Neural crest cell (in vitro differentiated cells): ENCODE data around the gene MILR1. TPM values are rescaled to one million over a fixed set of nuclear protein-coding genes. Genes with fewer than 3 reads are reported as not detected.
"Not testable (repeated sequence)": the region's sequence is repeated elsewhere in the genome, so short reads cannot be mapped to it uniquely, and the experiment has no call there.

ENCODE experiments used
- DNase-seq: peaks from one replicate; pipeline ENCODE4 v3.0.0; 2021; ENCODE audit warnings: low read depth, mixed read lengths, low spot score
- H3K27ac Mint-ChIP-seq: one replicate; pipeline ENCODE4 v1.8.0; 2021; ENCODE audit warnings: mild to moderate bottlenecking, mixed read lengths; ENCODE audit not compliant: unreplicated experiment
- H3K27me3 Mint-ChIP-seq: 2 replicates; pipeline ENCODE4 v1.8.0; 2021; ENCODE audit warnings: low read depth, mild to moderate bottlenecking, mixed read lengths
- H3K36me3 Mint-ChIP-seq: 2 replicates; pipeline ENCODE4 v1.8.0; 2021; ENCODE audit warnings: low read depth, mild to moderate bottlenecking, mixed read lengths
- H3K4me1 Mint-ChIP-seq: 2 replicates; pipeline ENCODE4 v1.8.0; 2021; ENCODE audit warnings: mixed read lengths
- H3K4me3 Mint-ChIP-seq: one replicate; pipeline ENCODE4 v1.8.0; 2021; ENCODE audit warnings: mild to moderate bottlenecking, mixed read lengths
- H3K9me3 Mint-ChIP-seq: 2 replicates; pipeline ENCODE4 v1.8.0; 2021; ENCODE audit warnings: mixed read lengths
- total RNA-seq: library from RNA; stranded (reverse); gene quantifications from 2 replicates; pipeline ENCODE4 v1.2.1, GENCODE V29; 2021
- TF ChIP-seq, protein P1 (sequence below): fragments of 200-600 bp; sonication (generic); conservative IDR thresholded peaks from 2 replicates; pipeline ENCODE4 v1.5.0; 2021; ENCODE audit warnings: antibody characterized with exemption, mild to moderate bottlenecking

MILR1 gene
- total RNA-seq, 1 donor from 2014 or later: not detected

- Mint-ChIP-seq H3K9me3 (no peaks in the 10 kb centered on the region), H3K4me3 (no peak overlapping the region), H3K27me3 (no peaks in the 10 kb centered on the region), H3K36me3 (no peaks in the 10 kb centered on the region), H3K27ac (no peak overlapping the region), H3K4me1 (no peaks in the 10 kb centered on the region)
- DNase-seq: no peak
- TF ChIP-seq, protein P1, sequence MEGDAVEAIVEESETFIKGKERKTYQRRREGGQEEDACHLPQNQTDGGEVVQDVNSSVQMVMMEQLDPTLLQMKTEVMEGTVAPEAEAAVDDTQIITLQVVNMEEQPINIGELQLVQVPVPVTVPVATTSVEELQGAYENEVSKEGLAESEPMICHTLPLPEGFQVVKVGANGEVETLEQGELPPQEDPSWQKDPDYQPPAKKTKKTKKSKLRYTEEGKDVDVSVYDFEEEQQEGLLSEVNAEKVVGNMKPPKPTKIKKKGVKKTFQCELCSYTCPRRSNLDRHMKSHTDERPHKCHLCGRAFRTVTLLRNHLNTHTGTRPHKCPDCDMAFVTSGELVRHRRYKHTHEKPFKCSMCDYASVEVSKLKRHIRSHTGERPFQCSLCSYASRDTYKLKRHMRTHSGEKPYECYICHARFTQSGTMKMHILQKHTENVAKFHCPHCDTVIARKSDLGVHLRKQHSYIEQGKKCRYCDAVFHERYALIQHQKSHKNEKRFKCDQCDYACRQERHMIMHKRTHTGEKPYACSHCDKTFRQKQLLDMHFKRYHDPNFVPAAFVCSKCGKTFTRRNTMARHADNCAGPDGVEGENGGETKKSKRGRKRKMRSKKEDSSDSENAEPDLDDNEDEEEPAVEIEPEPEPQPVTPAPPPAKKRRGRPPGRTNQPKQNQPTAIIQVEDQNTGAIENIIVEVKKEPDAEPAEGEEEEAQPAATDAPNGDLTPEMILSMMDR: no peak
These were observed 10.4 kb downstream of the MILR1 start for GRCh38 chr17:64459284-64459747.

GRCh38 chr17:64459818-64460217, 10.9 kb downstream of the MILR1 start:
- DNase-seq, H3K27ac Mint-ChIP-seq, H3K27me3 Mint-ChIP-seq, H3K36me3 Mint-ChIP-seq, H3K4me3 Mint-ChIP-seq, H3K9me3 Mint-ChIP-seq, H3K4me1 Mint-ChIP-seq: not testable (repeated sequence)

GRCh38 chr17:64460955-64461354, 12.0 kb downstream of the MILR1 start:
- H3K4me1 Mint-ChIP-seq: no peaks in the 10 kb centered on the region
- no peak for DNase-seq
- H3K36me3 Mint-ChIP-seq: no peaks in the 10 kb centered on the region
- TF ChIP-seq, protein P1: no peak
- H3K27me3 Mint-ChIP-seq: no peaks in the 10 kb centered on the region
- H3K27ac Mint-ChIP-seq: no peak overlapping the region
- H3K4me3 Mint-ChIP-seq: no peak overlapping the region
- H3K9me3 Mint-ChIP-seq: no peaks in the 10 kb centered on the region

- H3K9me3 Mint-ChIP-seq: no peaks in the 10 kb centered on the region
- DNase-seq: no peak
- H3K36me3 Mint-ChIP-seq: no peaks in the 10 kb centered on the region
- H3K27me3 Mint-ChIP-seq: peaks cover 2% of the 10 kb centered on the region
- no peak overlapping the region for H3K4me3 Mint-ChIP-seq
- H3K4me1 Mint-ChIP-seq: no peaks in the 10 kb centered on the region
- H3K27ac Mint-ChIP-seq: no peak overlapping the region
- TF ChIP-seq, protein P1: no peak
These were observed 12.9 kb downstream of the MILR1 start for GRCh38 chr17:64461788-64462187.

GRCh38 chr17:64466019-64466735, 17.3 kb downstream of the MILR1 start:
- Mint-ChIP-seq H3K4me3 (no peak overlapping the region), H3K36me3 (no peaks in the 10 kb centered on the region), H3K4me1 (no peaks in the 10 kb centered on the region), H3K27ac (no peak overlapping the region), H3K27me3 (peaks cover 2% of the 10 kb centered on the region), H3K9me3 (no peaks in the 10 kb centered on the region)
- TF ChIP-seq, protein P1: no peak
- no peak for DNase-seq

DNA sequence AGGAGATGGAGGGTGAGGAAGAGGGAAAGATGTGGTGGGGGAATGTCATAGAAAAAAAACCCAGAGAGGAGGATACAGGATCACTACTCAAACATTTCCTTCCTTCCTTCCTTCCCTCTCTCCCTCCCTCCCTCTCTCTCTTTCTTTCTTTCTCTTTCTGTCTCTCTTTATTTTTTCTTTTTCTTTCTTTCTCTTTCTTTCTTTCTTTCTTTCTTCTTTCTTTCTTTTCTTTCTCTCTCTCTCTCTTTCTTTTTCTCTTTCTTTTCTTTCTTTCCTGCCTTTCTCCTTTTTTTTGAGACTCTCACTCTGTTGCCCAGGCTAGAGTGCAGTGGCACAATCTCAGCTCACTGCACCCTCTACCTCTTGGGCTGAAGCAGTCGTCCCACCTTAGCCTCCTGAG, 17.9 kb downstream of the MILR1 start:
- not testable (repeated sequence) for H3K9me3 Mint-ChIP-seq, H3K4me1 Mint-ChIP-seq

More for the DNA sequence above, 17.9 kb downstream of the MILR1 start:
- H3K27me3 Mint-ChIP-seq, H3K36me3 Mint-ChIP-seq, H3K27ac Mint-ChIP-seq, H3K4me3 Mint-ChIP-seq, DNase-seq: not testable (repeated sequence)
